H7 (cell line): ENCODE data around the gene MAMDC2. TPM values are rescaled to one million over a fixed set of nuclear protein-coding genes. Genes with fewer than 3 reads are reported as not detected.

Experiments
- DNase-seq: peaks from one replicate; pipeline ENCODE4 v3.0.0; 2012
- H3K27me3 ChIP-seq: 2 replicates; pipeline ENCODE4 v1.6.0; 2011; ENCODE audit warnings: mild to moderate bottlenecking, low read length; ENCODE audit not compliant: control insufficient read depth, insufficient read depth
- H3K36me3 ChIP-seq: replicated peaks from 2 replicates; pipeline ENCODE4 v1.5.1; 2011; ENCODE audit warnings: low read length; ENCODE audit not compliant: control insufficient read depth, insufficient read depth
- H3K4me3 ChIP-seq: 2 replicates; pipeline ENCODE4 v1.5.1; 2011; ENCODE audit warnings: low read depth, mild to moderate bottlenecking, control low read depth, low read length, moderate library complexity; ENCODE audit not compliant: insufficient read depth
- total RNA-seq: library from RNA; depleted of rRNA; stranded (reverse); fragments of >200 nt; shearing (Covaris generic); gene quantifications from 2 replicates; pipeline ENCODE4 v1.2.3, GENCODE V29; 2014

MAMDC2 gene
- total RNA-seq, 1 experiment from 2014 or later = 5.4 TPM

DNA sequence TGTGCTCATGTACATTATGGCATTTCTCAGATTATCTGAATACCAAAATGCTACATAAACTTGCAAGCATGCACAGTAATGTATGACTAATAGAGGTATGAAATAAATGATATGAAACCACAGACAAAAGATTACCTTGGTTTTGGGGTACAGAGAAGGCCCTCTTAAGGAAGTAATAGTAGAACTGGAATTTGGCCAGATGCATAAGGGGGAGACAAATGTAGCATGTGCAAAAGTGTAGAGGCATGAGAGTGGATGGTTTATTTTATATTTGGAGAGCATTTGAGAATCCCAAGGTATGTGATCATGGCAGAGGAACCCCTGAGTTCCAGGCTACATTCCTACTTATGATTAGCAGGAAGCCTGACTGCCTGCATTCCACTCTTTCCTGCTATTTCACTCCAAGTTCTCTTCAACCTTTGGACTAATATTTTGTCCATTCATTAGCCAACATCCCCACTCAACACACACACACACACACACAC, 74.2 kb downstream of the MAMDC2 start:
- no peak for DNase-seq
- H3K27me3 ChIP-seq = no peaks in the 10 kb centered on the region

DNA sequence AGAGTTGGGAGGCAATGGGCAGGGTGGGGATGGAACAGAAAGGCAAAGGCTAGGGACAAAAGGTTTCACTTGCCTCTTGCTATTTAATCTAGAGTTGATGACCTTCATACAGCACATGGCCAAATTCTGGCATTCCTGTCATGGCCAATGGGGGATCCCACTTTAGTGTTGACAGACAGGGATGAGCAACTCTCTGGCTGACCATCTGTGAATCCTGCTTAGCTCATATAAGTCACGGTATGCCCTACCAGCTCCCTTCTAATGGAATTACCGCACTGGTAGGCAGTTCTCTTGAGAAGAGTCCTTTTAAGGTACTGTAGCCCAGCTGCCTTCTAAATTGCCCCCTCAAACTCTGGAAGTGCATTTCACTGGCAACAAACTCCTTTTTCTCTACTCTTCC, 76.1 kb downstream of the MAMDC2 start:
- no peaks in the 10 kb centered on the region for H3K27me3 ChIP-seq
- H3K4me3 ChIP-seq = no peak overlapping the region
- no peak for DNase-seq
- no peaks in the 10 kb centered on the region for H3K36me3 ChIP-seq

More for the DNA sequence above, 74.2 kb downstream of the MAMDC2 start:
- no peak overlapping the region for H3K4me3 ChIP-seq
- 0 out of 2 replicates have a peak, but pooled peaks cover 1% of the 10 kb centered on the region for H3K36me3 ChIP-seq

DNA sequence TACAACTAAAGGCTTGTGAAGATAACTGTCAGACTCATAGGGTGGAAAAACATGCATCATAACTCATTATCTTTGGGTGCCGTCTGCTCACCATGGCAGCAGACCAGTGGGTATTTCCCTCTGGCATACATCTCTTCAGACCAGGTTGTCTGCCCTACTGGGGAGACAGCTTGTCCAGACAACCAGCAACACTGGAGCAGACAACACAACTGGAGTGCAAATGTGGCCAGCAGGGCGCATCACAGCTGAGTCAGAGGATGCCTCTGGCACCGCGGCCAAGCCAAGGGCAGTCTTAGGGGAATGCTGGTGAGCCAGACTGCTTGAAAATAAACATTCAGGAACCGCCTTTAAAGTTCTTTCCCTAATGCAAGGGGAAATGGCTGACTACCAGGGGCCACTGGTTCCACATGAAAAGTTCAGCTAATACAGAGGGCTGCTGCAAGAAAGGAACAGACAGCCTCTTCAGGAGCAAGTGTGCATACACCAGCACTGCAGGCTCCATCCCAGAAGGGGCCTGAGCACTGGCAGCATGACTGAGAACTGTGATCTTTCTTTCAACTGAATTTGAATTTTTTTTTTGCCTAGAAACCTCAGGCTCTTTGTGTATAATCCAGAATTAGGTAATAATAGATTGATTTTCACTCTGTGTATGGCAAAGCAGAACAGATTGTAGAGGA, 77.3 kb downstream of the MAMDC2 start:
- DNase-seq = no peak
- no peaks in the 10 kb centered on the region for H3K27me3 ChIP-seq
- H3K4me3 ChIP-seq = no peak overlapping the region
- H3K36me3 ChIP-seq = no peaks in the 10 kb centered on the region

DNA sequence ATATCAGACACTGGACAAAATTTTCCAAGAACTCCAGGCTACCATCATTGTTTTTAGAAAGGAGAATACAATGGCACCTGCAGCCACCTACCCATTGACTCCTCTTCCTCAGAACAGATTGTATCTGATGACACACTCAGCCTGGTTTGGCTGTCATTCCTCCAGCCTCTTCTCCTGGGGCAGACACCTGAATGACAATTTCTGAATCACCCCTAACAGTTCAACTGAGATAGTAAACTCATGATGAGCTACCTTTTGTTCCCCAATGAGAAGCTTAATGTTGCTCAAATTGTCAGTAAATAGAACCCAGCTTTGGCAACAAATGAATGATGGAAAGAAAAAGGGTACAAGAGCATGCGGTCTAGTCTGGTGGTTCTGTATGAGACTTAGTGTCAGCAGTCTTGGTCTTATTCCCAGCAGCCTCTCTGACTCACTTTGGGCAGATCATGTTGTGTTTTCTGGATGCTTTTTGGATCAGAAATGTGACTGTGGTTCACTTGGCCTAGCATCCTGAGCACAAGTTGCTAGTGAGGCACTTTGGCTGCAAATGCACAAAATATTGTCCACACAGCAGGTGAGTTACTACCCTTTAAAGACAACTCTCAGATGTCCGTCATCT, 78.3 kb downstream of the MAMDC2 start:
- no peaks in the 10 kb centered on the region for H3K36me3 ChIP-seq
- no peak overlapping the region for H3K4me3 ChIP-seq
- no peaks in the 10 kb centered on the region for H3K27me3 ChIP-seq
- no peak for DNase-seq

DNA sequence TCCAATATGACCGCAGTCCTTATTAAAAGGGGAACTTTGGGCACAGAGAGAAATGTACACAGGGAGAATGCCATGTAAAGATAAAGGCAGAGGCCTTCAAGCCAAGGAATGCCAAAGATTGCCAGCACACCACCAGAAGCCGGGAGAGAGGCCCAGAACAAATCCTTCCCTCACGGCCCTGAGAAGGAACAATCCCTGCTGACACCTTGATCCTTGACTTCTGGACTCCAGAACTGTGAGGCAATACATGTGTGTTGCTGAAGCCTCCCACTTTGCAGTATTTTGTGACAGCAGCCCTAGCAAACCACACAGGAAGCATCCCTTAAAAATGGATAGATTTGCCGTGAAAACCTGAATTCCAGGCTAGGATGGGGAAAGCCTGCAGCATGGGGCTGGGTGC, 80.0 kb downstream of the MAMDC2 start:
- no peak overlapping the region for H3K4me3 ChIP-seq
- no peaks in the 10 kb centered on the region for H3K27me3 ChIP-seq
- no peak for DNase-seq
- no peaks in the 10 kb centered on the region for H3K36me3 ChIP-seq

DNA sequence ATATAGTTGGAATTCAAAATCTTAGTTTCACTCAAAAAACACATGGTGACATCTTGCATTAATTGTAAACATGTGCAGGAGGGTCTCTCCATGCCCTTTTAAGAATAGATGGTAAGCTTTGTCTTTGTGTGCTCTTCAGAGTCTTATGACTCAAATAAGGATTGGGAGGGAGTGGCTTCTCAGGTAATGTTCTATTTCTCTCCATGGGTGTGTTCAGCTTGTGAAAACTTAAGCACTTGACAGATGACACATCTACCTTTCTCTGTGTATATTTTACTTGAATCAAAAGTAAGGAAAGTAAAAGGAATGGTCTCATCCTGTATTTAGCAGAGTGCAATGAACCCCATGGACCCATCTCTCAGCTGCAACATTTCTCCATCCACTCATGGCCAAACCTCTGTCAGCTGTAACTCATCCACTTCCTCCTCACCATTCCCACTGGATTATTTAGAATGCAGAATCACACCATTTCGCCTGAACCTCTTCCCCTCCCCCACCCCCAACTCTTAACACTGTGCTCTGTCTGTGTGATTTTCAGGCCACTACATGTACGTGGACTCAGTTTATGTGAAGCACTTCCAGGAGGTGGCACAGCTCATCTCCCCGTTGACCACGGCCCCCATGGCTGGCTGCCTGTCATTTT, 82.1 kb downstream of the MAMDC2 start:
- DNase-seq = no peak
- Histone ChIP-seq H3K27me3 (no peaks in the 10 kb centered on the region), H3K36me3 (no peaks in the 10 kb centered on the region), H3K4me3 (no peak overlapping the region)

DNA sequence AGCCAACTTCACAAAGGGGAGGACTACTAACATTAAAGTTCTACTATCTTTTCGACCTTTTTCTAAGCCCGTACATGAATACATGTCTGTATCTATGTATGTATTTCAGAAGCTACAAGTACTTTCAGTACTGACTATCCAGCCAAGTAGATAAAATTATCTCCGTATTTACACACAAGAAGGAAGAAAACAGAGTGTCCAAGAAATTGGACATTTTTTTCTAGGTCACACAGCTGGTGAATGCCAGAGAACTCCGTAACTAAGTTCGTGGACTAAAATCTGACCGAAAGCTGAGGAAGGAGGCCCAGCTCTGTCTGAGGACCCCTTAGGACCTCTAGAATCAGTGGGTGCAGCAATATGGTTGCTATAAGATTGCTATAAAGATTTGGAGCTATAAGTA, 83.4 kb downstream of the MAMDC2 start:
- Histone ChIP-seq H3K27me3 (no peaks in the 10 kb centered on the region), H3K4me3 (no peak overlapping the region), H3K36me3 (no peaks in the 10 kb centered on the region; the same call in 1 of the 2 replicates)
- no peak for DNase-seq

DNA sequence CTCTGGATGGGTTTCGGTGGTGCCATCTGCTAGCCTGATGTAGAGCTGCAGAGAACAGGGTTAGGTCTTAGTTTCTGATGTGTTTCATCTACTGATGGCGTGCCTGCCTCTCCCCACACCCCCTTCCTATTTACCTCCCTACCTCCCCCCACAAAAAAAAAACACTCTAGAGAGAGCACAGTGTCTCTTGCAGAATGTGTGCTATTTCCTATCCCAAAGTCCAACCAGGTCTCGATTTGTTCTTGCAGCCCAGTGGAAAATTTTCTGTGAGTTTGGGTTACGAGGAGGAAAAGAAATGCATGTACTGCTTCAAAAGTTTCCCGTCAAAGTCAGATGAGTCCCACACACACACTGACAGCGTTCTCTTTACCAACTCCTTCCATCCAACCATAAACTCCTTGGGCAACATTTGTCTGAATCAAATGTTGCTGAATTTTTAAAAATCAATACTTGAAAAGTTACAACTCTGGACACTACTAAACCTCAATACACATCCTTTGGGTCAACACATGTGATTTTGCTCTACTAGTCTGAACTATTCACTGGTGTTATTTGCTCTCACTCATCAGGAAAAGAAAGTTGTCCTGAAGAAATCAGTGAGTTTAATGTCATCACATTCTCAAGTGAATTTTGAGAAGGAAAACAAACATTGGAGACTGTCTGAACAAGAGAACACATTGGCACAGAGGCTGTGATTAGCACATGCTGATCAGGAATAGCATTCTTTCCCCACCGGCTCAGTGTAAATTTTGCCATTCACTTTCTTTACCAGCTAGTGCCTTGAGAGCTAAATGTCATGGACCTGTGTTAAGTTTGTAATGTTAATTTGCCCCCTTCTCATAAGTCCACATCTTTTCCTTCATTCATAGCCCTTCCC, 84.1 kb downstream of the MAMDC2 start:
- Histone ChIP-seq H3K4me3 (no peak overlapping the region), H3K27me3 (no peaks in the 10 kb centered on the region), H3K36me3 (no peaks in the 10 kb centered on the region; the same call in 1 of the 2 replicates)
- no peak for DNase-seq

DNA sequence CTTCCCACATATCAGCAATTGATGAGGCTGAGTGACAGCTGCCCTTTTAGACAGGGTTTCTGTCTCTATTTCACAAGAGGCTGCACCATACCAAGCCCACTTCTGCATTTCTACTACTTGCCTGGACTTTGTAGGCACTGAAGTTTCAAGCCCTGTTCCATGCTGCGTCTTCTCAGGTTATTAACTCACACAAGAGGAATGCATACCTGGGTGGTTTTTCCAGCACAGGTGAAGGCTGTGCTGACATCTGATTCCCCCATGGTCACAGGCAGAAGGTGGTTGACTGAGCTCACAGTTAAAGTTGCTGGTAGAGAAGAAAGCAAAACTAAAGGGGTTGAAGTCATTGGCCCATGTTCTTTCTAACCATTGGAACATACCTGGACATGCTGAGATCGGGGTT, 86.6 kb downstream of the MAMDC2 start:
- H3K27me3 ChIP-seq = no peaks in the 10 kb centered on the region
- H3K4me3 ChIP-seq = no peak overlapping the region
- no peaks in the 10 kb centered on the region; the same call in 1 of the 2 replicates for H3K36me3 ChIP-seq
- DNase-seq = no peak

DNA sequence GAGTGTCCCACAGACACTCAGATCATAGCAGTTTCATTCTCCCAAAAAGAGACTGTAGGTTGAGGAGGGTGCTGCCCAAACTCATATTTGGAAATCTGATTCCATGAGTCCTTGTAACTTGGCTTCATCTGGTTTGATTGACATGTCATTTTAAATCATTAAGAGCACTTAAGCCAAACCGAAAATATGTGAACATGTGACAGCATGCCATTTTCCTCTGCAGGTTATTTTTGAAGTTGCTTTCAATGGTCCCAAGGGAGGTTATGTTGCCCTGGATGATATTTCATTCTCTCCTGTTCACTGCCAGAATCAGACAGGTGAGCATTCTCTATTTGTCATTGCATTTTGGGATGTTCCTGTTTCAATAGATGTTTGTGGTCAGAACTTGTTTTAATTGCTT, 87.6 kb downstream of the MAMDC2 start:
- Histone ChIP-seq H3K27me3 (no peaks in the 10 kb centered on the region), H3K4me3 (no peak overlapping the region), H3K36me3 (no peaks in the 10 kb centered on the region; the same call in 1 of the 2 replicates)
- DNase-seq = no peak

DNA sequence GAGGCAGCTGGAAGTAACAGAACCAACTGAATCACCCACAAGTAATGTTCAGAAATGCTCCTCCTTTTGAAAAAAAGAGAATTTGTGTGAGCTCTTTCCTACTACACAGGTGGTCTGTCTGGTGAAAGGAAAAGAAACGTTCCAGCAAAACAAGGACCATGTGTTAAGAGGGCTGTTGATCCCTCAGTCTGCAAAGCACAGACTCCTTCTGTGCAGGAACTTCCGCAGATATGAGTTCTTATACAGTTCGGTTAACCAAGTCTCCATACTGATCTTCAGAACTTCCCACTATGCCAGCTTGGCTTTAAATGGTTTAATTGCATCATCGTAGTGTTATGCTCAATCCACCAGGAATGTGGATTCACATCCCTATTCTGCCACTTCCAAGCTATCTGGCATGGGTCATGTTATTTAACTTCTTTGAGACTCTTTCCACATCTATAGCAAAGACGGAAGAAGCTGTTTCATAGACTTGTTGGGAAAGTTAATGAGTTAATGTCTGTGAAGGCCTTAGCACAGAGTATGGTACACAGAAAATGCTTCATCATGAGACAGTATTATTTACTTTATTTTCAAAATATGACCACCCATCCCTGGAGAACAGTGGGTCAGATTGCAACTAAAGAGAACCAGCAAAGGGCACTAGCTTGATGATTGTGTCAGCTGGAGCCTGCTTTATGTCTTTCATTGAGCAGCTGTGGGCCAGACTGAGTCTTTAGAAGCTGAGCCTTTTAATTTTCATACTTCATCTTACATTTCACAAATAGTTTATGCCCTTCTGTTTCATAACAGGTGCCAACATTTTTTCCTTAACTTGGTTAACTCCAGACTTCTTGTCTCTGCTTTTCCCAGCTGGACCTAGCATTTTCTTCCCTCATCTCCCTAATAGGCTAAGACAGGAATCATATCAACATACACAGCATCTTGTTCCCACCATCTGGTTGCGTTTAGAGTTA, 89.9 kb downstream of the MAMDC2 start:
- H3K36me3 ChIP-seq = no peaks in the 10 kb centered on the region; the same call in 1 of the 2 replicates
- no peaks in the 10 kb centered on the region for H3K27me3 ChIP-seq
- no peak for DNase-seq
- no peak overlapping the region for H3K4me3 ChIP-seq

DNA sequence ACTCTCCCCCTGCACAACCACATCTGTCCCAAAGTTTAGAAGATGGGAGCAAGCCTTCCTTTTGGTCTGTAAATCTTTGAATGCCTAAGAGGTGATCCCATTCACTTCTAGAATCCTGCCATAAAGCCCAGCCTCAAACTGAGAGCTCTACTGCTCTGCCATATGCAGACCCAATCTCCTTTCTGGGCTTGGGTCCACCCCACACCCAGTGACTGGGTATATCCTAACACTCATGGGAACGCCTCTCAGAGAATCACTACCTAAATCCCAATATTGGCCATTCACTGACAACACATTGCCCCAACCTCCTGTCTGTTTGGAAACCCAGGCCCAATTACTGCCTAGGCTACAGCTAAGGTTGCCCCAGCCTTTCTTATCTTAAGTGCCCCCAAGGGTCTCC, 90.7 kb downstream of the MAMDC2 start:
- Histone ChIP-seq H3K27me3 (no peaks in the 10 kb centered on the region), H3K4me3 (no peak overlapping the region), H3K36me3 (no peaks in the 10 kb centered on the region; the same call in 1 of the 2 replicates)
- no peak for DNase-seq

DNA sequence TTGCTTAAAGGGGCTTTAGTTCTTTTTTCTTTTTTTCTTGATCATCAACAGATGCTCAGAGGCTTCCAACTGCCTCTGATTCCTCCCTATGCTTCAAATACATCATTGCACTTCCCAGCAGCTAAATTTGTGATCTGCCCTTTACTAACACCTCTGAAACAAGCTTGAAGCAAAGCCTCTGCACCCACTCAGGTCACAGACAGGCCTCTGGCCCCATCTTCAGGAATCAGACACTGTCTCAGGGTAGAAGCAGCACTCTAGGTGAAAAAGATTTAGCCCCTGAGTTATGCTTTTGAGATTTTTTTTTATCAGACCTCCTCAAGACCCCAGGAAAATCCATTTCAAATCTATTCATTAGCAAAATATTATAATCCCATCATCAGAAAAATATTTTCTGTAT, 91.5 kb downstream of the MAMDC2 start:
- no peaks in the 10 kb centered on the region for H3K27me3 ChIP-seq
- no peak for DNase-seq
- no peaks in the 10 kb centered on the region; the same call in 1 of the 2 replicates for H3K36me3 ChIP-seq

More for the DNA sequence above, 91.5 kb downstream of the MAMDC2 start:
- no peak overlapping the region for H3K4me3 ChIP-seq
